Endothelial cell of umbilical vein (primary cell): ENCODE measurements around the gene GOLPH3. TPM values are rescaled to one million over a fixed set of nuclear protein-coding genes. Genes with fewer than 3 reads are reported as not detected.

Experiments
- BruUV-seq: library from RNA; stranded (reverse); fragments of 400-500 nt; replicated peaks from 2 replicates; lab custom pipeline; 2021; lab: Mats Ljungman, UMichigan
- CTCF ChIA-PET: fragments of 300-600, 350-600 bp; sonication (Branson Sonifier 250); formaldehyde crosslinking; loops from one replicate; lab custom pipeline; 2021; ENCODE audit warnings: antibody characterized with exemption, inconsistent platforms; lab: Charles Lee
- POLR2A ChIA-PET: fragments of 300-600, 350-600 bp; sonication (Branson Sonifier 250); formaldehyde crosslinking; loops from one replicate; lab custom pipeline; 2021; ENCODE audit warnings: antibody characterized with exemption, inconsistent platforms; lab: Charles Lee
- DNase-seq: peaks from one replicate; pipeline ENCODE4 v3.0.0-alpha.2; 2011; ENCODE audit warnings: low read depth, low spot score
- FAIRE-seq: peaks from 2 replicates; lab custom pipeline; 2011; peaks lifted over from hg19 to GRCh38; lab: Jason Lieb, UNC
- H2AFZ ChIP-seq: 2 replicates; pipeline ENCODE4 v1.6.0; 2012; ENCODE audit warnings: low read depth, low read length, control low read depth, inconsistent platforms
- H3K27ac ChIP-seq: 2 replicates; pipeline ENCODE4 v1.5.1; 2011; ENCODE audit warnings: low read depth, mild to moderate bottlenecking, control low read depth, low read length, moderate library complexity; ENCODE audit not compliant: insufficient read depth
- H3K27me3 ChIP-seq, 2 experiments: 2 replicates each; pipeline versions ENCODE4 v1.6.0 to v1.6.1; 2011; ENCODE audit warnings: low read length in 2 of 2, mixed read lengths in 1 of 2; ENCODE audit not compliant: control insufficient read depth in 2 of 2, insufficient read depth in 2 of 2
- H3K36me3 ChIP-seq, 2 experiments: 2 replicates in 1 of 2; 3 replicates in 1 of 2; pipeline ENCODE4 v1.5.1; 2011; ENCODE audit warnings: low read length in 2 of 2, mild to moderate bottlenecking in 1 of 2, moderate library complexity in 1 of 2; ENCODE audit not compliant: control insufficient read depth in 2 of 2, insufficient read depth in 2 of 2; ENCODE audit errors: extremely low read depth in 1 of 2
- H3K4me1 ChIP-seq: 3 replicates; pipeline ENCODE4 v1.5.1; 2011; ENCODE audit warnings: mild to moderate bottlenecking, low read length; ENCODE audit not compliant: control insufficient read depth, insufficient read depth; ENCODE audit errors: extremely low read depth
- H3K4me2 ChIP-seq: 2 replicates; pipeline ENCODE4 v1.6.1; 2011; ENCODE audit warnings: low read length, control low read depth, mixed read lengths; ENCODE audit not compliant: insufficient read depth
- H3K4me3 ChIP-seq, 3 experiments: fragments of 200-600 bp in 1 of 3; sonication (generic), shearing (Covaris generic) in 1 of 3; replicated peaks in 1 of 3; 2 replicates each; pipeline ENCODE4 v1.5.1; 2011 to 2016; ENCODE audit warnings: control low read depth in 3 of 3, low read length in 3 of 3, mild to moderate bottlenecking in 2 of 3, inconsistent platforms in 1 of 3, low read depth in 1 of 3, moderate library complexity in 1 of 3; ENCODE audit not compliant: insufficient read depth in 1 of 3
- H3K79me2 ChIP-seq: 2 replicates; pipeline ENCODE4 v1.6.0; 2012; ENCODE audit warnings: low read length, inconsistent platforms; ENCODE audit not compliant: control insufficient read depth, insufficient read depth
- H3K9ac ChIP-seq: replicated peaks from 2 replicates; pipeline ENCODE3; 2011; ENCODE audit warnings: low read length, control low read depth; ENCODE audit not compliant: insufficient read depth; ENCODE audit errors: extremely low read depth
- H3K9me1 ChIP-seq: replicated peaks from 3 replicates; pipeline ENCODE4 v1.6.0; 2011; ENCODE audit warnings: mild to moderate bottlenecking, low read length; ENCODE audit not compliant: control insufficient read depth, insufficient read depth; ENCODE audit errors: extremely low read depth
- H3K9me3 ChIP-seq: replicated peaks from 2 replicates; pipeline ENCODE4 v1.5.1; 2012; ENCODE audit warnings: low read length, inconsistent platforms; ENCODE audit not compliant: control insufficient read depth, insufficient read depth
- H4K20me1 ChIP-seq: replicated peaks from 2 replicates; pipeline ENCODE3; 2011; ENCODE audit warnings: mild to moderate bottlenecking, low read length; ENCODE audit not compliant: control insufficient read depth, insufficient read depth; ENCODE audit errors: extremely low read depth
- FOS ChIP-seq: IDR thresholded peaks from 2 replicates; pipeline ENCODE4 v1.6.1; 2011; ENCODE audit warnings: mild to moderate bottlenecking, low read length, moderate library complexity, borderline replicate concordance; ENCODE audit not compliant: insufficient read depth
- JUN ChIP-seq: IDR thresholded peaks from 2 replicates; pipeline ENCODE4 v1.6.1; 2011; ENCODE audit warnings: borderline replicate concordance, low read depth; ENCODE audit not compliant: insufficient read length, insufficient read depth
- MYC ChIP-seq: IDR thresholded peaks from one replicate; pipeline ENCODE4 v1.6.1; 2011; ENCODE audit warnings: mild to moderate bottlenecking, low read depth, low read length
- dilution Hi-C: fragments of 300-500 bp; cut with MboI; formaldehyde crosslinking; loops from one replicate; pipeline ENCODE4 v1.15.0; 2019; ENCODE audit warnings: low sequenced_read_pairs; ENCODE audit not compliant: extremely low pct_ligation_motif_present
- intact Hi-C: fragments of 100-400 bp; cut with micrococcal nuclease; formaldehyde crosslinking; loops from one replicate; pipeline ENCODE4 v1.10.0; 2022
- polyA plus RNA-seq, 4 experiments: library from polyadenylated mRNA; depleted of rRNA in 3 of 4; stranded (reverse) in 3 of 4; unstranded in 1 of 4; fragments of >200 nt; gene quantifications; 2 replicates each; pipeline versions ENCODE4 v1.2.1 to v1.2.3, GENCODE V29; 2011 to 2012; ENCODE audit warnings: missing spikeins in 1 of 4
- total RNA-seq: library from RNA; stranded (reverse); gene quantifications from 2 replicates; pipeline ENCODE4 v1.2.3, GENCODE V29; 2021
- TF ChIP-seq, protein P1 (sequence below): IDR thresholded peaks from 2 replicates; pipeline ENCODE4 v1.6.1; 2011; ENCODE audit not compliant: insufficient read depth, insufficient read length
- TF ChIP-seq, protein P2 (sequence below), 2 donors: IDR thresholded peaks; 1 replicate in 1 of 2; 2 replicates in 1 of 2; pipeline ENCODE4 v1.5.1; 2011; ENCODE audit warnings: low read length in 2 of 2, mild to moderate bottlenecking in 2 of 2, moderate library complexity in 2 of 2, control low read depth in 1 of 2, inconsistent platforms in 1 of 2, low read depth in 1 of 2; ENCODE audit not compliant: insufficient read depth in 1 of 2; ENCODE audit errors: extremely low read depth in 1 of 2

Gene GOLPH3
- total and polyA plus RNA-seq, 2 donors (not counting 3 experiments of a cell fraction or from before 2014, with no cell fraction given): 38.1 to 70.2 TPM

DNA sequence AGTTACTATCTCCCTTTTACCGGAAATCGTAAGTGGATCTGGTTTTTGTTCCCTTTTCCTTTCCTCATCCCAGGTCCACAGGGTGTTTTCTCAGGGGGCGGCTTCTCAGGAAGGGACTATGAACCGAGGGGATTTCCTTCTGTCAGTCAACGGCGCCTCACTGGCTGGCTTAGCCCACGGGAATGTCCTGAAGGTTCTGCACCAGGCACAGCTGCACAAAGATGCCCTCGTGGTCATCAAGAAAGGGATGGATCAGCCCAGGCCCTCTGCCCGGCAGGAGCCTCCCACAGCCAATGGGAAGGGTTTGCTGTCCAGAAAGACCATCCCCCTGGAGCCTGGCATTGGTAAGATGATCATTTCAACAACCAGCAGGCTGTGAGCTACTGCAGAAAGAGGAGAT is 75.8 kb downstream of the GOLPH3 start:
- H3K4me2 ChIP-seq: peak overlapping the region; percentile 86
- H3K79me2 ChIP-seq: no peaks in the 10 kb centered on the region
- H3K4me1 ChIP-seq: peaks cover 45% of the 10 kb centered on the region
- dilution Hi-C loops (no loop called here), intact Hi-C loops (loop anchor here (1.0 to 5.0 kb wide), 6 partner anchors 76 to 1343 kb away; partner anchors contain the start of genes GOLPH3, SUB1 and TARS1)
- H3K9ac ChIP-seq: peak overlapping the region; percentile 91
- peaks cover 3 to 4% of the 10 kb centered on the region in 2 experiments for H3K36me3 ChIP-seq
- no peaks in the 10 kb centered on the region for H4K20me1 ChIP-seq
- H3K4me3 ChIP-seq: peak overlapping the region in 1 of 3 experiments; percentile 43
- FAIRE-seq (no peak), DNase-seq (peak; percentile 96)
- peak overlapping the region; percentile 96 for H3K27ac ChIP-seq
- H2AFZ ChIP-seq: no peak overlapping the region
- TF ChIP-seq MYC (no peak), JUN (no peak), FOS (no peak)
- TF ChIP-seq, protein P1, sequence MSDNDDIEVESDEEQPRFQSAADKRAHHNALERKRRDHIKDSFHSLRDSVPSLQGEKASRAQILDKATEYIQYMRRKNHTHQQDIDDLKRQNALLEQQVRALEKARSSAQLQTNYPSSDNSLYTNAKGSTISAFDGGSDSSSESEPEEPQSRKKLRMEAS: no peak
- TF ChIP-seq, protein P2, sequence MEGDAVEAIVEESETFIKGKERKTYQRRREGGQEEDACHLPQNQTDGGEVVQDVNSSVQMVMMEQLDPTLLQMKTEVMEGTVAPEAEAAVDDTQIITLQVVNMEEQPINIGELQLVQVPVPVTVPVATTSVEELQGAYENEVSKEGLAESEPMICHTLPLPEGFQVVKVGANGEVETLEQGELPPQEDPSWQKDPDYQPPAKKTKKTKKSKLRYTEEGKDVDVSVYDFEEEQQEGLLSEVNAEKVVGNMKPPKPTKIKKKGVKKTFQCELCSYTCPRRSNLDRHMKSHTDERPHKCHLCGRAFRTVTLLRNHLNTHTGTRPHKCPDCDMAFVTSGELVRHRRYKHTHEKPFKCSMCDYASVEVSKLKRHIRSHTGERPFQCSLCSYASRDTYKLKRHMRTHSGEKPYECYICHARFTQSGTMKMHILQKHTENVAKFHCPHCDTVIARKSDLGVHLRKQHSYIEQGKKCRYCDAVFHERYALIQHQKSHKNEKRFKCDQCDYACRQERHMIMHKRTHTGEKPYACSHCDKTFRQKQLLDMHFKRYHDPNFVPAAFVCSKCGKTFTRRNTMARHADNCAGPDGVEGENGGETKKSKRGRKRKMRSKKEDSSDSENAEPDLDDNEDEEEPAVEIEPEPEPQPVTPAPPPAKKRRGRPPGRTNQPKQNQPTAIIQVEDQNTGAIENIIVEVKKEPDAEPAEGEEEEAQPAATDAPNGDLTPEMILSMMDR (IDR thresholded peaks at IDR 0.05; ENCODE audit: extremely low read depth in 1 of 2, insufficient read depth in 1 of 2, low read depth in 1 of 2, low read length in 2 of 2): no peak
- H3K27me3 ChIP-seq: no peaks in the 10 kb centered on the region
- ChIA-PET POLR2A (interaction anchor here (1.5 kb wide), 1 partner anchor 75 kb away, joined by 4 read pairs; no protein-coding TSS in a partner anchor), CTCF (interaction anchor here (1.3 to 1.8 kb wide), 5 partner anchors 10 to 272 kb away, joined by 4 to 9 read pairs (median 6); no protein-coding TSS in a partner anchor)
- TSS peak; percentile 55 for BruUV-seq
- no peaks in the 10 kb centered on the region for H3K9me1 ChIP-seq
- no peaks in the 10 kb centered on the region for H3K9me3 ChIP-seq
